HG03378 (cell line): ENCODE results near the gene ATP13A3.

Experiments
- ATAC-seq: cut with Tn5 transposase; IDR thresholded peaks from one replicate; pipeline ENCODE4 v1.9.1; 2021; ENCODE audit warnings: mild to moderate bottlenecking, moderate library complexity; ENCODE audit not compliant: unreplicated experiment

The ATP13A3 gene

GRCh38 chr3:194375473-194376240, 111.1 kb downstream of the ATP13A3 start:
- ATAC-seq: no peak

- no peak for ATAC-seq
Measured at GRCh38 chr3:194374935-194375334, 111.9 kb downstream of the ATP13A3 start.

DNA sequence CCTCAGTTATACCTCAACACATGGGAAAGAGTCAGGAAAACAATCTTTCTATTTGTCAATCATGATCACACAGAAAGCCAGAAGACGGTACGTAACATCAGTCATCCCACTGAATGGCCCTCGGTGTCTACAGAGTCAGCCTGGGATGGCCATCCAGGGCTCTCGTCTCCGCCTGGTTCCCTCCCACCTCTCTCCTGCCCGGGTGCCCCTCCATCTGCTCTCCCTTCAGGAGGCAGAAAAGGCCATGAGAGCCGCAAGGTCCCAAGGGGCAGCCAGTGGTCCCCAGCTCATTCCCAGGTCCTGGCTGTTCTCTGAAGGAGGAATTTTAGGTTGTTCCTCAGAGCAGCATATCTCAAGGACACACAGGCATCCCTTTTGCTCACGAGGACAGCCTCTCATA, 112.9 kb downstream of the ATP13A3 start:
- no peak for ATAC-seq

GRCh38 chr3:194373028-194373427, 113.8 kb downstream of the ATP13A3 start:
- no peak for ATAC-seq

DNA sequence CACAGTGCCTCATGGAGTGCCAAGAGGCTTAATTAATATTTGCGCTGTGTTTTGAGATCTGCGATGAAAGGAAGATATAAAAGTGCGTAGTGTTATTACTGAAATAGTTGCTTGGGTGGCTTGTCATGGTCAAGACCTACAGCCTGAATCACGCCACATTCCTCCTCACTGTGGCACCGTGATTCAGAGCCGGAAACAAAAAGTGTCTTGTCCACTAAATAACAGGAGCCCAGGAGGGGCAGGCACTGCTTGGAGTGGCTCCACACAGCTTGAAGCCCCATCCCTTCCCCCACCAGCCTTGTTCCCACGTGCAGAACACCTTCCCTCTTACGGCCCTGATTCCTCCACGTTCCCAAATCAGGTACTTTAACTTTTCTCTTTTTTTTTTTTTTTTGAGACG, 116.0 kb downstream of the ATP13A3 start:
- no peak for ATAC-seq

GRCh38 chr3:194369522-194370279, 117.1 kb downstream of the ATP13A3 start, which contains the start of gene LRRC15:
LRRC15 (minus strand) TSS chr3:194369743; CDS start chr3:194361043, 8,700 bp downstream.
- no peak for ATAC-seq

GRCh38 chr3:194368918-194369317, 117.9 kb downstream of the ATP13A3 start:
- no peak for ATAC-seq

GRCh38 chr3:194367992-194368841, 118.6 kb downstream of the ATP13A3 start:
- ATAC-seq: no peak

- ATAC-seq: no peak
Measured at GRCh38 chr3:194365978-194366490, 120.8 kb downstream of the ATP13A3 start.

- no peak for ATAC-seq
Measured at GRCh38 chr3:194365526-194365925, 121.3 kb downstream of the ATP13A3 start.

GRCh38 chr3:194364652-194365434, 122.0 kb downstream of the ATP13A3 start:
- no peak for ATAC-seq

GRCh38 chr3:194364314-194364651, 122.5 kb downstream of the ATP13A3 start:
- ATAC-seq: no peak

- ATAC-seq: no peak
Measured at GRCh38 chr3:194360568-194360967, 126.2 kb downstream of the ATP13A3 start.

DNA sequence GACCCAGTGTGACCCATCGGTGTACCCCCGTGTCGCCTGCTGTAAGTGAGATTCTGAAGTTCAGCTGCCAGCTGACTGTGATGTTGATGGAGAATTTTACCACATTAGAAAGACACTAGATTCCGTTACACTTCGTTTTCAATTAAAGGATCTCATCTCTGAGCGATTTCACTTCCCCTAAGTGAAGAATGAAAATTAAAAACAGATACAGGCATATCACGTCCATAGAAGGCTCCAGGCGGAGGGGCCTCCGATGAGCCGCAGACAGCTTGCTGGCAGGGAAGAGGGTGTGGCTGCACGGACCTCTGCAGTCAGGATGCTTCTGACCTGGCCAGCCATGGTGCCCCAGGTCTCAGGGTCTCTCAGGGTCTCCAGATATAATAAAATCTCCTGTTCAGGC, 129.1 kb downstream of the ATP13A3 start:
- no peak for ATAC-seq

DNA sequence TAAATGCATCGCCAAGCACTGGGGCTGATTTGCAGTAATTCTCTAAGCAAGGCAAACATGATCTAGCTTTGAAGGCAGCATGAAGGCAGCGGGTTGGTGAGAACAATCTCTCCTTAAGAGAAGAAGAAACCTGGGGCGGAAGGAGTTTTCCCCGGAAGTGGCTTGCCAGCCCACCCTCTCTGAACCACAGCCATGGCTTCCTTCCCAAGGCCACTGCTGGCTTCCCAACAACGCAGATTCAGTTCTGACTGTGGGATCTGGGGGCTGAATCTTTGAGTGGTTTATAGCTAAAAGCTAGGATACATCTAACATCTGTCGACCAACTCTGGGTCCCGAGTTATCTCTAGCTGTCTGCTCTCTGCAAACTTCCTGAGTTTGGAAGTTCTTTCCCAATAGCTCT, 131.4 kb downstream of the ATP13A3 start:
- no peak for ATAC-seq

- no peak for ATAC-seq
Measured at GRCh38 chr3:194354315-194354714, 132.5 kb downstream of the ATP13A3 start.
